Fibroblast of pulmonary artery (primary cell): ENCODE data around the gene VILL.
A peak's percentile ranks its signal among the peaks of the same experiment; 100 is the strongest.

Source experiments
- DNase-seq: peaks from one replicate; pipeline ENCODE4 v3.0.0-alpha.2; 2010; ENCODE audit warnings: low read depth
- H3K4me3 ChIP-seq: replicated peaks from 2 replicates; pipeline ENCODE4 v1.5.1; 2011; ENCODE audit warnings: low read depth, mild to moderate bottlenecking, control low read depth, low read length, moderate library complexity
- TF ChIP-seq, protein P1 (sequence below): IDR thresholded peaks from 2 replicates; pipeline ENCODE4 v1.5.1; 2011; ENCODE audit warnings: mild to moderate bottlenecking, control low read depth, low read length, inconsistent platforms; ENCODE audit errors: missing control alignments

Gene VILL

DNA sequence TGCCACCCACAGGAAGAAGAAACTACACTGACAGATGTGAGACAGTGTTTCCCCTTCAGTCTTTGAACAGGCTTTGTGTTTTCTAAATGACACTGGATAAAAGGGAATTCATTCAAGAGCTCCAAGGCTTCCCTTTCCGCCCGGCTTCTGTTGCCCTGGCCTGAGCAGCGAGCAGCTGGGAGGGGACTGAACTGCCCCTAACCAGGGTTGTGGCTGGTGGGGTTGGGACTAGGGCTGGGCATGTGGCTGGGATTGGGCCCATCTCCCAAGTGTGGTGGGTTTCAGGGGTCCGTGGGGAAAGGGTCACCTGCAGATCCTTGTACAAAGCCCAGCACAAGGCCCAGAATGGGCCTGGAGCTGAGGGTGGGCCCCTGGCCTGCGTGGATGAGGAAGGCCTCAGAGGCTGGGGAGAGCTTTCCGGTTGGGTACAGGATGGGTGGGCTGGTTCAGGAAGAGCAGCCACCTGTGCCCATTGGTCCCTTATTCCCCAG is 10.4 kb downstream of the VILL start:
- H3K4me3 ChIP-seq = no peak overlapping the region
- TF ChIP-seq, protein P1, sequence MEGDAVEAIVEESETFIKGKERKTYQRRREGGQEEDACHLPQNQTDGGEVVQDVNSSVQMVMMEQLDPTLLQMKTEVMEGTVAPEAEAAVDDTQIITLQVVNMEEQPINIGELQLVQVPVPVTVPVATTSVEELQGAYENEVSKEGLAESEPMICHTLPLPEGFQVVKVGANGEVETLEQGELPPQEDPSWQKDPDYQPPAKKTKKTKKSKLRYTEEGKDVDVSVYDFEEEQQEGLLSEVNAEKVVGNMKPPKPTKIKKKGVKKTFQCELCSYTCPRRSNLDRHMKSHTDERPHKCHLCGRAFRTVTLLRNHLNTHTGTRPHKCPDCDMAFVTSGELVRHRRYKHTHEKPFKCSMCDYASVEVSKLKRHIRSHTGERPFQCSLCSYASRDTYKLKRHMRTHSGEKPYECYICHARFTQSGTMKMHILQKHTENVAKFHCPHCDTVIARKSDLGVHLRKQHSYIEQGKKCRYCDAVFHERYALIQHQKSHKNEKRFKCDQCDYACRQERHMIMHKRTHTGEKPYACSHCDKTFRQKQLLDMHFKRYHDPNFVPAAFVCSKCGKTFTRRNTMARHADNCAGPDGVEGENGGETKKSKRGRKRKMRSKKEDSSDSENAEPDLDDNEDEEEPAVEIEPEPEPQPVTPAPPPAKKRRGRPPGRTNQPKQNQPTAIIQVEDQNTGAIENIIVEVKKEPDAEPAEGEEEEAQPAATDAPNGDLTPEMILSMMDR = no peak
- no peak for DNase-seq

DNA sequence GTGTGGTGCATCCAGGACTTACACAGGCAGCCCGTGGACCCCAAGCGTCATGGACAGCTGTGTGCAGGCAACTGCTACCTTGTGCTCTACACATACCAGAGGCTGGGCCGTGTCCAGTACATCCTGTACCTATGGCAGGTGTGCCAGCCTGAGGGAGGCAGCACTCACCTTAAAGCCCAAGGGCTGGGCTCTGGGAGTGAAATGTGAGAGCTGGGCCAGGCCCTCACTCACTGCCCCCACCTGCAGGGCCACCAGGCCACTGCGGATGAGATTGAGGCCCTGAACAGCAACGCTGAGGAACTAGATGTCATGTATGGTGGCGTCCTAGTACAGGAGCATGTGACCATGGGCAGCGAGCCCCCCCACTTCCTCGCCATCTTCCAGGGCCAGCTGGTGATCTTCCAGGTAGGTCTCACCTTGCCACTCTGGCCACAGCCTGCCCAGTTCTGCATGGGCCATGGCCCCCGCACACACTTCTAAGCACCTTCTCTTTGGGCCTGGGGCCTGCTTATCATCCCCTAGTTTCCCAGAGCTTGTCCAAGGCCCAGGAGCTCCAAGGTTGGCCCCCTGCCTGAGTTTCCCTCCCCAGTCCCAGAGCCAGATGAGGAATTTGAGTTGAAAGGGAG is 11.0 kb downstream of the VILL start:
- no peak overlapping the region for H3K4me3 ChIP-seq
- no peak for DNase-seq
- TF ChIP-seq, protein P1 = peak; percentile 5

DNA sequence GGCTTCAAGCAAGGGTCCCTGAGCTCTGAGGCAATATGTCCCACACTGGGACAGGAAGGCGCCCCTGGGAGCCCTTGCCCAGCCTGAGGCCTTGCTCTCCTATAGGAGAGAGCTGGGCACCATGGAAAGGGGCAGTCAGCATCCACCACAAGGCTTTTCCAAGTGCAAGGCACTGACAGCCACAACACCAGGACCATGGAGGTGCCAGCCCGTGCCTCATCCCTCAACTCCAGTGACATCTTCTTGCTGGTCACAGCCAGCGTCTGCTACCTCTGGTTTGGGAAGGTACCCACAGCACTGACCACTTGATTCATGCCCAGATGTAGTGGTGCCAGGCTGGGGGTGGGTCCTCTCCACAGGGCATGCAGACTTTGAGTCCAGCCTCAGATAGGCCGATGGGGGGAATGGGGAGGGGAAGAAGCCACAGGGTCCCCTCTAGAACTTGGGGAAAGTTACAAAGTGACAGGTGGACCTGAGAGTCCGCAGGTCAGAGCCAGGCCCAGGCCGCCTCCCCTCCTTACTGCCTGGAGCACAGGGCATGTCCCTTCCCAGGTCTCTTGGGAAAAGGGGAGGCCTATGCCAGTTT is 11.8 kb downstream of the VILL start:
- DNase-seq = no peak

DNA sequence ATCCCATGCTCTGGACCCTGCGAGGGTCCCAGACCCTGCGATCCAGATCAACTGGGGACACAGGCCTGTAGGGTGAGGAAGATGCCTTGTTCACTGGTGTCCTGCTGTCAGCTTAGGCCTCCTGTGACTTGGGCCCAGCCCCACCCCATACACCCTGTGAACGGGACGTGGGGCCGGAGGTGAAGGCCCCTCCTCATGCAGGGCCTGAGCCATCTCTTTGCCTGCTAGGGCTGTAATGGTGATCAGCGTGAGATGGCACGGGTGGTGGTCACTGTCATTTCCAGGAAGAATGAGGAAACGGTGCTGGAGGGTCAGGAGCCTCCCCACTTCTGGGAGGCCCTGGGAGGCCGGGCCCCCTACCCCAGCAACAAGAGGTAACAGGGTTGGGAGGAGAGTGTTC is 12.4 kb downstream of the VILL start:
- DNase-seq = no peak
- H3K4me3 ChIP-seq = no peak overlapping the region
- TF ChIP-seq, protein P1 = no peak

More for the DNA sequence above, 11.8 kb downstream of the VILL start:
- TF ChIP-seq, protein P1 = no peak
- H3K4me3 ChIP-seq = no peak overlapping the region

DNA sequence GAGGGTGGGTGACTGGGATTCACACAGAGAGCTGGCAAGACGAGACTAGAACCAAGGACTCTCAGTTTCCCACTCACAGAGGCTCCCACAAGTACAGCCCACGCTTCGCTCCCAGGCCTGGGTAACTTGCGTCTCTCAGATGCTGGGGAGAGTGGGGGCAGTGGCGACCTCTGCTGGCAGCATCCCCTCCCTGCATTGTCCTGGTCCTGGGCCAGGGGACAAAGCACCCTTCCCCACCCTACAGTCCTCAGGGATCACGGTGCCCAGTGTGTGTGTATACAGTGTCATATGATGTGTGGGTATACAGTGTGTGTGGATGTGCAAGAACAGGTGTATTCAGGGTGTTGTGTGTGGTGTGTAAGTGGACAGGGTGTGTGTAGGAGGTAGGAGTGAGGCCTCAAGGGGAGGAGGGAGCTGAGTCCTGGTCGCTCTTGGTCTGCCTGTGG is 12.8 kb downstream of the VILL start:
- peak; percentile 52 for DNase-seq
- H3K4me3 ChIP-seq = no peak overlapping the region
- TF ChIP-seq, protein P1 = peak; percentile 87

DNA sequence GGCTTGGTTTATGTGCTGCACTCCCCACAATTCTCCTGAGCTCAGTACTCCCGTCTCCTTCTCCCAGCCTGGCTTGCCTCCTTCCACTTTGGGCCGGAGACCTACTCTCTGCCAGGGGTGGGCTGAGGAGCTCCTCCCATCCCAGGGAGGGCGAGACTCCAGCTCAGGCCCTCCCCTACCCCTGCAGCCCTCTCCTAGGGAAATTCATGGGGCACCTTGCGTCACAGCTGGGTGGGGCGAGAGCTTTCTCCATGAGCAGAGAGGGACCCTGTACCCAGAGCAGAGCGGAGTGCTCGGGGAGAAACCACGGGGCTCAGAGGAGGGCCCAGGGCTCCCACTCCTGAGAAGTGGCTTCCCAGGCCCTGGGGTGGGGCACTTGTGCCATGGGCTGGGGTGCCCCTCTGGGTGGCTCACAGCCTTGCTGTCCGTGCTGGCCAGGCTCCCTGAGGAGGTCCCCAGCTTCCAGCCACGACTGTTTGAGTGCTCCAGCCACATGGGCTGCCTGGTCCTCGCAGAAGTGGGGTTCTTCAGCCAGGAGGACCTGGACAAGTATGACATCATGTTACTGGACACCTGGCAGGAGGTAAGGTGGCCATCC is 13.3 kb downstream of the VILL start:
- DNase-seq = no peak
- TF ChIP-seq, protein P1 = no peak
- no peak overlapping the region for H3K4me3 ChIP-seq
